HG03469 (cell line): ENCODE results near the gene ELOVL6.
"Not testable (repeated sequence)": the region's sequence is repeated elsewhere in the genome, so short reads cannot be mapped to it uniquely, and the experiment has no call there.

ENCODE experiments used
- ATAC-seq: cut with Tn5 transposase; IDR thresholded peaks from one replicate; pipeline ENCODE4 v1.9.1; 2021; ENCODE audit warnings: mild to moderate bottlenecking, moderate library complexity, moderate number of reproducible peaks; ENCODE audit not compliant: unreplicated experiment

The ELOVL6 gene

GRCh38 chr4:110196871-110197528 lies 1.4 kb downstream of the ELOVL6 start:
- ATAC-seq = no peak

GRCh38 chr4:110196206-110196870 lies 2.1 kb downstream of the ELOVL6 start:
- ATAC-seq = no peak

- ATAC-seq = no peak
These were observed 2.7 kb downstream of the ELOVL6 start for GRCh38 chr4:110195561-110196205.

GRCh38 chr4:110193822-110194761 lies 4.3 kb downstream of the ELOVL6 start:
- peak; percentile 91 for ATAC-seq

- not testable (repeated sequence) for ATAC-seq
These were observed 5.1 kb downstream of the ELOVL6 start for GRCh38 chr4:110193287-110193686.

- ATAC-seq = no peak
These were observed 8.2 kb downstream of the ELOVL6 start for GRCh38 chr4:110190249-110190648.

- no peak for ATAC-seq
These were observed 10.3 kb downstream of the ELOVL6 start for GRCh38 chr4:110188113-110188512.

GRCh38 chr4:110184791-110185155 lies 13.6 kb downstream of the ELOVL6 start:
- ATAC-seq = no peak

- ATAC-seq = peak; percentile 47
These were observed 14.2 kb downstream of the ELOVL6 start for GRCh38 chr4:110184140-110184790.

GRCh38 chr4:110183643-110184042 lies 14.8 kb downstream of the ELOVL6 start:
- ATAC-seq = no peak

GRCh38 chr4:110183058-110183457 lies 15.4 kb downstream of the ELOVL6 start:
- no peak for ATAC-seq

- no peak for ATAC-seq
These were observed 16.5 kb downstream of the ELOVL6 start for GRCh38 chr4:110181890-110182289.

GRCh38 chr4:110175634-110176033 lies 22.8 kb downstream of the ELOVL6 start:
- ATAC-seq = no peak

- no peak for ATAC-seq
These were observed 25.4 kb downstream of the ELOVL6 start for GRCh38 chr4:110172972-110173371.

- no peak for ATAC-seq
These were observed 26.4 kb downstream of the ELOVL6 start for GRCh38 chr4:110171971-110172370.

- no peak for ATAC-seq
These were observed 27.6 kb downstream of the ELOVL6 start for GRCh38 chr4:110170861-110171260.

GRCh38 chr4:110165382-110166286 lies 32.8 kb downstream of the ELOVL6 start:
- ATAC-seq = peak; percentile 51

GRCh38 chr4:110164856-110165255 lies 33.6 kb downstream of the ELOVL6 start:
- no peak for ATAC-seq

GRCh38 chr4:110164251-110164650 lies 34.2 kb downstream of the ELOVL6 start:
- ATAC-seq = no peak
